Measurements from ENCODE around the gene LIPC.
A peak's percentile ranks its signal among the peaks of the same experiment; 100 is the strongest.

The LIPC gene

DNA sequence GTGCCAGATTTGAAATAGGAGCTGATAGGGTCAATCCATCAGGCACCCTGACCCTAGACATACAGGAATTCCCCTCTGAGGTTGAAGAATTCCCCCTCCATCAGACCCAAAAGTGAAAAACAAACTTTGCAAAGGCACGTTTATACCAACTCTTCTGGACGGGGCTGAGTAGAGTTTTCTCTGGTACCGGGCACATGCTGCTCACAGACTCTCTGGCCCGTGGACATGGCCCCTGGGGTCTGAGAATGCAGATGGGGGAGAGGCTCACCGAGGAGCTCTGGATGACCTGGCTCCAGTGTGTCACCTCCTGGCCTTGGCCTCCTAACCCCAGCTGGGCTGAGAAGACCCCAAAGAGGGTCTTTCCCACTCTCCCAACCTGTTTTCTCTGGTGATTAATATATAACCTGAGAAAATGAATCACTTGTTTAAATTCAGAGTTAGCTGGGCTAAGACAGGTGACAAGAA lies 11.2 kb upstream of the LIPC start:
- TF ChIP-seq, protein P1, sequence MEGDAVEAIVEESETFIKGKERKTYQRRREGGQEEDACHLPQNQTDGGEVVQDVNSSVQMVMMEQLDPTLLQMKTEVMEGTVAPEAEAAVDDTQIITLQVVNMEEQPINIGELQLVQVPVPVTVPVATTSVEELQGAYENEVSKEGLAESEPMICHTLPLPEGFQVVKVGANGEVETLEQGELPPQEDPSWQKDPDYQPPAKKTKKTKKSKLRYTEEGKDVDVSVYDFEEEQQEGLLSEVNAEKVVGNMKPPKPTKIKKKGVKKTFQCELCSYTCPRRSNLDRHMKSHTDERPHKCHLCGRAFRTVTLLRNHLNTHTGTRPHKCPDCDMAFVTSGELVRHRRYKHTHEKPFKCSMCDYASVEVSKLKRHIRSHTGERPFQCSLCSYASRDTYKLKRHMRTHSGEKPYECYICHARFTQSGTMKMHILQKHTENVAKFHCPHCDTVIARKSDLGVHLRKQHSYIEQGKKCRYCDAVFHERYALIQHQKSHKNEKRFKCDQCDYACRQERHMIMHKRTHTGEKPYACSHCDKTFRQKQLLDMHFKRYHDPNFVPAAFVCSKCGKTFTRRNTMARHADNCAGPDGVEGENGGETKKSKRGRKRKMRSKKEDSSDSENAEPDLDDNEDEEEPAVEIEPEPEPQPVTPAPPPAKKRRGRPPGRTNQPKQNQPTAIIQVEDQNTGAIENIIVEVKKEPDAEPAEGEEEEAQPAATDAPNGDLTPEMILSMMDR (conservative IDR thresholded peaks at IDR 0.05; ENCODE audit: control insufficient read depth, insufficient read depth, low read depth, low read length) = no peak

DNA sequence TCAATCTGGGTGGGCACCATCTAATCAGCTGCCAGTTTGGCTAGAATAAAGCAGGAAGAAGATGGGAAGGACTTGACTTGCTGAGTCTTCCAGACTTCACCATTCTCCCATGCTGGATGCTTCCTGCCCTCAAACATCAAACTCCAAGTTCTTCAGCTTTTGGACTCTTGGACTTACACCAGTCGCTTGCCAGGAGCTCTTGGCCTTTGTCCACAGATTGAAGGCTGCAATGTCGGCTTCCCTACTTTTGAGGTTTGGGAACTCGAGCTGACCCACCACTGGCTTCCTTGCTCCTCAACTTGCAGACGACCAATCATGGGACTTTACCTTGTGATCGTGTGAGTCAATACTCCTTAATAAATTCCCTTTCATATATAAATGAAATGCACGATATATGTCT lies 8.6 kb upstream of the LIPC start:
- H3K4me3 ChIP-seq (ENCODE audit: control insufficient read depth, low read depth, low read length) = no peak overlapping the region
- TF ChIP-seq, protein P1 (conservative IDR thresholded peaks at IDR 0.05; ENCODE audit: control insufficient read depth, insufficient read depth, low read depth, low read length) = no peak
- DNase-seq (ENCODE audit: low read depth) = no peak

More for the DNA sequence above, 11.2 kb upstream of the LIPC start:
- no peak for DNase-seq (ENCODE audit: low read depth)
- no peak overlapping the region for H3K4me3 ChIP-seq (ENCODE audit: control insufficient read depth, low read depth, low read length)

DNA sequence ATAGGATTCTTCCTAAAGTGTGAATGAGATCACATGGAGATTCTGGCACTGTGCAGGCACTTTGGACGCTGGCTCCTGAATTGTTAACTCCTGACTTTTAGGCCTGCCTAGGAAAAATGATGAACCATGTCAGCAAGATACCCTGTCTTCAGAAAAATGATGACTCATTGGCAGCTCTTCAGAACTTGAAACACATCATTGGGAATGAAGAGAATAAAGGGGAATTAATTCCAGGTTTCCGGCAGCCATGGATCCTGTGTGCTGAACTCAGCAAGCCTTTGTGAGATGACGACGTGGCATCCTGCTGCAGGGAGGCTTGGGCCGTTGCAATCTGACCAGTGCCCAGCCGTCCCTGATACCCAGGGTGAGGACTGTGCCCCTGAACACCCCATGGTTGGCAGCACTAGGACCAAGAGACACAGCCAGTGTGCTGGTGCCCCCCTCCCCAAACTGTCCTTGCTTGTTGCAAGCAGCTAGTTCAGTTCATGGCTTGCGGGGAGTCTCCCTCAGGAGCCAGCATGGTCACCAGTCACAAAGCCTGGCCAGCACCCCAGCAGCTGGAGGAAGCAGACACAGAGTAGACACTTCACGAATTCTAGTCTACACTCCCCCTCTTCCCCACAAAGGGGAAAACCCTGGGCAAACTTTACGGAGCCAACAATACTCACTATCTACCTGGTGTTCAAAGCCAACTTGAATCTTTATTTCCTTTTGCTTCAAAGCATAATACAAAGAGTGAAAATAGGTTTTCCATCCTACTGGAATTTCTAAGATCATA lies 7.8 kb upstream of the LIPC start:
- no peak overlapping the region for H3K4me3 ChIP-seq (ENCODE audit: control insufficient read depth, low read depth, low read length)
- peak; percentile 95 for DNase-seq (ENCODE audit: low read depth)
- TF ChIP-seq, protein P1 (conservative IDR thresholded peaks at IDR 0.05; ENCODE audit: control insufficient read depth, insufficient read depth, low read depth, low read length) = no peak

DNA sequence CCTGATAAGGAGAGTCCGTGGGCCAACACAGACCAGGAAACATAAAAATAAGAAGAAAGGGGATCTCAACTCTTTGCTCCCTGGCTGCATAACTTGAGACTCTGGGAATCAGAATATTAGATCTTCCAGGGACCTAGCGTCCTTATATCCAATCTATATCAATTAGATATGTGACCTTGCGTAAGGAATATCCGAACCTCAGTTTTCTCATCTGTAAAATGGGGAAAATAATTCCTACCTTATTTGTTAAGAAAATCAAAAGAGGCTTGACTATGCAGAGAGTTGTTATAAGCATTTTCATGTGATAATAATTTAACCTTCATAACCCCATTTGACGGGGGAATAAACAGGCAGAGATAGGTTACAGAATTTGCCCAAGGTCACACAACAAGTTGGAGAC lies 7.1 kb upstream of the LIPC start:
- DNase-seq (ENCODE audit: low read depth) = no peak
- H3K4me3 ChIP-seq (ENCODE audit: control insufficient read depth, low read depth, low read length) = no peak overlapping the region
- TF ChIP-seq, protein P1 (conservative IDR thresholded peaks at IDR 0.05; ENCODE audit: control insufficient read depth, insufficient read depth, low read depth, low read length) = no peak

DNA sequence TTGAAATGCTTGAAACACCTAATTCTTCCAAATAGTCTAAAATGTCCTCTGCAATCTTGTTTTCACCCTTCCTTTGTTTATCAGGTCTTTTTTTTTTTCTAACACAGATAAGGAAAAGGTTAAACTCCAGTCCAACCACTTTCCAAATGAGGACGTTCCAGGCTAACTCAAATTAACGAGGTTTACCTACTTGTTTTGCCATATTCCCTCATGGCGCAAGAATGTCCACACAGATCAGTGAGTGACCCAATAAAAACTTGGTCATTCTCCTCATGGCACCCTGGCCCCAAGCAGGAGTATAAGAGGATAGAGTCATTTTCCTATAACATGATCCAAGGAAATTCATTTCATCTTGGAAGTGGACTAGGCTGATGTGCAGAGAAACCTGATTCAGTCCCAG lies 6.6 kb upstream of the LIPC start:
- TF ChIP-seq, protein P1 (conservative IDR thresholded peaks at IDR 0.05; ENCODE audit: control insufficient read depth, insufficient read depth, low read depth, low read length) = no peak
- no peak for DNase-seq (ENCODE audit: low read depth)
- no peak overlapping the region for H3K4me3 ChIP-seq (ENCODE audit: control insufficient read depth, low read depth, low read length)

DNA sequence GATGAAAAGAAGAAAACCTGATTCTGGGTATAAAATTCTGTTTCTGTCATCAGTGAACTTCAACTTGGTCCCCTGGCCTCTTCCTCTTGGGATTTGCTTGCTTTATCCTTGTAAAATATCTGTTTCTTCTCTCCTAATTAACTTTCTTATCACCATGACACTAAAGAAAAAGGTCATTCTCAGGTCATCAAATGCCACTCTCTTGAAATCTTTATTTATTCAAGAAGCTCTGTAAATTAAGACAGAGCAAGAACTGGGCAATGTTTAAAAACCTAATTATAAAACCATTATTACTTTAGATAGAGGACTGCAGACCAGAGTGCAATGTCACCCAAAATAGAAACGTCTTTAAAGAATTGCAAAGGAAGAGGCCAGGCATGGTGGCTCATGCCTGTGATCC lies 6.0 kb upstream of the LIPC start:
- no peak overlapping the region for H3K4me3 ChIP-seq (ENCODE audit: control insufficient read depth, low read depth, low read length)
- TF ChIP-seq, protein P1 (conservative IDR thresholded peaks at IDR 0.05; ENCODE audit: control insufficient read depth, insufficient read depth, low read depth, low read length) = no peak
- no peak for DNase-seq (ENCODE audit: low read depth)

Data from fibroblast of mammary gland (primary cell).